Uterus (tissue), 4 donors: ENCODE data around the gene SP8. TPM values are rescaled to one million over a fixed set of nuclear protein-coding genes. Genes with fewer than 3 reads are reported as not detected.

Experiments used
- DNase-seq, 2 donors: peaks; one replicate each; pipeline ENCODE4 v3.0.0-alpha.2; 2019 to 2020
- H3K27ac ChIP-seq, 2 donors: fragments of 200-600 bp; sonication (generic); 1 replicate in 1 of 2; 2 replicates in 1 of 2; pipeline ENCODE4 v1.5.1; 2016 to 2018
- H3K27me3 ChIP-seq, 2 donors: fragments of 200-600 bp; sonication (generic); one replicate each; pipeline ENCODE4 v1.5.1; 2018 to 2019; ENCODE audit warnings: control low read depth in 1 of 2
- H3K36me3 ChIP-seq, 2 donors: fragments of 200-600 bp; sonication (generic); one replicate each; pipeline ENCODE4 v1.5.1; 2019; ENCODE audit warnings: control low read depth in 1 of 2
- H3K4me1 ChIP-seq, 2 donors: fragments of 200-600 bp; sonication (generic); one replicate each; pipeline ENCODE4 v1.5.1; 2018 to 2019; ENCODE audit warnings: control low read depth in 1 of 2
- H3K4me3 ChIP-seq, 2 donors: fragments of 200-600 bp; sonication (generic); 1 replicate in 1 of 2; 2 replicates in 1 of 2; pipeline ENCODE4 v1.5.1; 2018 to 2019; ENCODE audit warnings: mild to moderate bottlenecking in 1 of 2
- H3K9me3 ChIP-seq, 2 donors: fragments of 200-600 bp; sonication (generic); one replicate each; pipeline ENCODE4 v1.5.1; 2019; ENCODE audit warnings: control low read depth in 1 of 2
- CTCF ChIP-seq, 4 experiments: fragments of 200-600 bp in 2 of 4; fragments of 450-650 bp in 2 of 4; sonication (generic) in 2 of 4; IDR thresholded peaks; one replicate each; pipeline ENCODE4 v1.5.1; 2016 to 2019; ENCODE audit warnings: antibody characterized with exemption in 4 of 4, mild to moderate bottlenecking in 2 of 4, moderate library complexity in 1 of 4
- POLR2A ChIP-seq, 2 donors: fragments of 450-650 bp; IDR thresholded peaks; one replicate each; pipeline ENCODE4 v1.6.1; 2016; ENCODE audit warnings: antibody characterized with exemption in 2 of 2, mild to moderate bottlenecking in 1 of 2, moderate library complexity in 1 of 2
- intact Hi-C: fragments of 100-400 bp; cut with DNase I; formaldehyde crosslinking; loops from one replicate; pipeline ENCODE4 v1.15.1; 2023; ENCODE audit warnings: low total_unique reads
- total RNA-seq, 4 donors: library from RNA; depleted of rRNA in 3 of 4; stranded (reverse); fragments of >200 nt in 3 of 4; gene quantifications; one replicate each; pipeline versions ENCODE4 v1.1.0 to v1.2.4, GENCODE V29; 2014 to 2023
- donor health status: DM: yes; HTN: yes; CAD: no.

The SP8 gene
- total RNA-seq, 4 donors from 2014 or later = not detected

DNA sequence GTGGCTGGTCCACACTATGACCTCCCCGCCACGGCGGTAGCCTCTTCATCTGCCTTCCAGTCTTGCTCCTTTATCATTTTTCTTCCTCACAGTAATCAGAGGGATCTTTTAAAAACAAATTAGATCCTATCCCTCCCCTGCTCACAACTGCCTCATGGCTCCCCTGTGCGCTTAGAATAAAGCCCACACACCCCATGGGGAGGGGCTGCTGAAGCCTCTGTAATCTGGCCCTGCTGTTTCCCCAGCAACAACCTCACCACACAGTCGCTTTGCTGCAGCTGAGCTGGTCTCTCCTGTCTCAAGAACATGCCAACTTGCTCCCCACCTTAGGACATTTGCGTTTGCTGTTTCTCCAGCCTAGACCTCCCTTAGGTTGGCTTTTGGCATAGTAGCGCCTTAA is 41.0 kb downstream of the SP8 start:
- Histone ChIP-seq H3K4me3 (no peak overlapping the region), H3K9me3 (no peaks in the 10 kb centered on the region), H3K4me1 (no peaks in the 10 kb centered on the region), H3K27ac (no peak overlapping the region), H3K36me3 (no peaks in the 10 kb centered on the region), H3K27me3 (no peaks in the 10 kb centered on the region)
- DNase-seq = no peak
- intact Hi-C loops = no loop called here
- TF ChIP-seq CTCF (IDR thresholded peaks at IDR 0.05) (no peak), POLR2A (IDR thresholded peaks at IDR 0.05) (no peak)

- Histone ChIP-seq H3K27ac (no peak overlapping the region), H3K4me1 (no peaks in the 10 kb centered on the region), H3K4me3 (no peak overlapping the region), H3K27me3 (no peaks in the 10 kb centered on the region), H3K9me3 (no peaks in the 10 kb centered on the region), H3K36me3 (no peaks in the 10 kb centered on the region)
- intact Hi-C loops = no loop called here
- no peak for TF ChIP-seq POLR2A (IDR thresholded peaks at IDR 0.05)
- no peak for TF ChIP-seq CTCF (IDR thresholded peaks at IDR 0.05)
- DNase-seq = no peak
Measured at GRCh38 chr7:20744954-20745446, 41.7 kb downstream of the SP8 start.

DNA sequence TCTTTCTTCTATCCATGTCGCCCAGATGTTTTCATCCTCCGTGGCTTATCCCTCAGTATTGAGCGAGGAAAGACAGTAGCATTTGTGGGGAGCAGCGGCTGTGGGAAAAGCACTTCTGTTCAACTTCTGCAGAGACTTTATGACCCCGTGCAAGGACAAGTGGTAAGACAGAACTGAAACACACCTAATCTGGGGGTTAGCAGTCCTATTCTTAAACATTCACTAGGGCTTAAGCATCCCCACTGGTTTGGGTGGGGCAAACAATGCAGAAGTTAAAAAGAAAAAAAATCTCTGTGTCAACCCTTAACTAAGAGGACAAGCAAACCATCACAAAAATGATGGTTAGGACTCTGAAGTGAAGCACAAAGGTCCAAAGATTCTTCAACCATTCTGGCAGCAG is 43.8 kb downstream of the SP8 start:
- no peaks in the 10 kb centered on the region for H3K4me1 ChIP-seq
- intact Hi-C loops = no loop called here
- H3K9me3 ChIP-seq = no peaks in the 10 kb centered on the region
- H3K36me3 ChIP-seq = no peaks in the 10 kb centered on the region
- H3K27ac ChIP-seq = no peak overlapping the region
- no peak for DNase-seq
- no peak overlapping the region for H3K4me3 ChIP-seq
- TF ChIP-seq POLR2A (IDR thresholded peaks at IDR 0.05) (no peak), CTCF (IDR thresholded peaks at IDR 0.05) (no peak)
- no peaks in the 10 kb centered on the region for H3K27me3 ChIP-seq

- no peaks in the 10 kb centered on the region for H3K36me3 ChIP-seq
Measured at GRCh38 chr7:20741801-20742200, 44.9 kb downstream of the SP8 start.

More at GRCh38 chr7:20741801-20742200, 44.9 kb downstream of the SP8 start:
- Histone ChIP-seq H3K27me3 (no peaks in the 10 kb centered on the region), H3K4me1 (no peaks in the 10 kb centered on the region), H3K4me3 (no peak overlapping the region), H3K27ac (no peak overlapping the region), H3K9me3 (no peaks in the 10 kb centered on the region)
- no peak for DNase-seq
- intact Hi-C loops = no loop called here
- no peak for TF ChIP-seq CTCF (IDR thresholded peaks at IDR 0.05)
- TF ChIP-seq POLR2A (IDR thresholded peaks at IDR 0.05) = no peak
